K562 (cell line): ENCODE measurements around the gene CSMD2. TPM values are rescaled to one million over a fixed set of nuclear protein-coding genes. Genes with fewer than 3 reads are reported as not detected.

Experiments used
- ATAC-seq: fragments of 200-7000 bp; cut with Tn5 transposase; 3 replicates; pipeline ENCODE4 v1.9.1; 2020; ENCODE audit warnings: moderate library complexity
- BruUV-seq: library from RNA; stranded (reverse); fragments of 400-500 nt; replicated peaks from 2 replicates; lab custom pipeline; 2021; lab: Mats Ljungman, UMichigan
- CTCF ChIA-PET: fragments of 300-600 bp; formaldehyde crosslinking; extraction: SDS; loops from one replicate; lab custom pipeline; 2021; ENCODE audit warnings: low intra/inter-chr PET ratio; lab: Yijun Ruan, JAX
- POLR2A ChIA-PET: fragments of 300-600, 350-650 bp; sonication (Branson Sonifier 250); formaldehyde crosslinking; extraction: SDS; loops from one replicate; lab custom pipeline; 2021; ENCODE audit warnings: antibody characterized with exemption, inconsistent platforms; lab: Yijun Ruan, JAX
- DNase-seq, 4 experiments: peaks; one replicate each; pipeline versions ENCODE4 v3.0.0 to v3.0.0-alpha.2; 2011 to 2018; ENCODE audit warnings: low spot score in 3 of 4, mixed read lengths in 3 of 4; ENCODE audit errors: extremely low read depth in 1 of 4
- FAIRE-seq: peaks from 2 replicates; lab custom pipeline; 2011; peaks lifted over from hg19 to GRCh38; lab: Jason Lieb, UNC
- H2AFZ ChIP-seq: 2 replicates; pipeline ENCODE4 v1.6.0; 2011; ENCODE audit warnings: low read depth, low read length, control low read depth, inconsistent platforms
- H3K27ac ChIP-seq: fragments of 200-600 bp; 3 replicates; pipeline ENCODE4 v1.8.0; 2011; ENCODE audit warnings: low read depth, mild to moderate bottlenecking, control low read depth, inconsistent platforms, low read length, moderate library complexity, mixed read lengths; ENCODE audit errors: extremely low read depth
- H3K27me3 ChIP-seq, 2 experiments: fragments of 300-600 bp in 1 of 2; 2 replicates in 1 of 2; 3 replicates in 1 of 2; pipeline versions ENCODE4 v1.6.0 to v1.8.0; 2011; ENCODE audit warnings: inconsistent platforms in 2 of 2, low read length in 2 of 2, mild to moderate bottlenecking in 1 of 2, mixed read lengths in 1 of 2, moderate library complexity in 1 of 2; ENCODE audit not compliant: control insufficient read depth in 2 of 2, insufficient read depth in 2 of 2
- H3K36me3 ChIP-seq: fragments of 300-600 bp; 3 replicates; pipeline ENCODE4 v1.8.0; 2011; ENCODE audit warnings: mild to moderate bottlenecking, low read length, inconsistent platforms; ENCODE audit not compliant: control insufficient read depth, insufficient read depth
- H3K4me1 ChIP-seq, 2 experiments: fragments of 200-600 bp in 1 of 2; replicated peaks in 1 of 2; 2 replicates in 1 of 2; 3 replicates in 1 of 2; pipeline versions ENCODE4 v1.5.1 to v1.8.0; 2011; ENCODE audit warnings: inconsistent platforms in 2 of 2, low read length in 2 of 2, mild to moderate bottlenecking in 1 of 2, mixed read lengths in 1 of 2, moderate library complexity in 1 of 2; ENCODE audit not compliant: control insufficient read depth in 2 of 2, insufficient read depth in 2 of 2
- H3K4me2 ChIP-seq: 2 replicates; pipeline ENCODE4 v1.6.1; 2011; ENCODE audit warnings: low read length, control low read depth, inconsistent platforms, mixed read lengths; ENCODE audit not compliant: insufficient read depth
- H3K4me3 ChIP-seq: fragments of 200-600 bp; sonication (generic), shearing (Covaris generic); 2 replicates; pipeline ENCODE4 v1.5.1; 2016; ENCODE audit warnings: control low read depth, inconsistent platforms
- H3K79me2 ChIP-seq: fragments of 200-600 bp; 3 replicates; pipeline ENCODE4 v1.8.0; 2011; ENCODE audit warnings: low read length, inconsistent platforms; ENCODE audit not compliant: control insufficient read depth, insufficient read depth
- H3K9ac ChIP-seq, 2 experiments: 2 replicates each; pipeline versions ENCODE4 v1.6.0 to v1.6.1; 2011; ENCODE audit warnings: low read depth in 2 of 2, low read length in 2 of 2, control low read depth in 1 of 2, inconsistent platforms in 1 of 2, mild to moderate bottlenecking in 1 of 2, mixed read lengths in 1 of 2; ENCODE audit not compliant: insufficient read depth in 1 of 2
- H3K9me1 ChIP-seq: one replicate; pipeline ENCODE4 v1.6.0; 2011; ENCODE audit warnings: inconsistent platforms, mild to moderate bottlenecking, low read length, moderate library complexity; ENCODE audit not compliant: control insufficient read depth, insufficient read depth
- H3K9me3 ChIP-seq: replicated peaks from 2 replicates; pipeline ENCODE4 v1.5.1; 2011; ENCODE audit warnings: low read depth, low read length, inconsistent platforms; ENCODE audit not compliant: control insufficient read depth, insufficient read depth
- H4K20me1 ChIP-seq: replicated peaks from 2 replicates; pipeline ENCODE4 v1.6.1; 2011; ENCODE audit warnings: low read length, inconsistent platforms, mixed read lengths; ENCODE audit not compliant: control insufficient read depth, insufficient read depth
- CC2D1A ChIP-seq: fragments of 450-650 bp; IDR thresholded peaks from 2 replicates; pipeline ENCODE4 v1.6.1; 2017; ENCODE audit warnings: mild to moderate bottlenecking
- CHD7 ChIP-seq: fragments of 200-600 bp; sonication (generic); IDR thresholded peaks from one replicate; pipeline ENCODE4 v1.6.1; 2012; ENCODE audit warnings: mild to moderate bottlenecking, low read depth, low read length, inconsistent platforms
- HNRNPUL1 ChIP-seq: fragments of 200-400 bp; formaldehyde crosslinking; IDR thresholded peaks from 2 replicates; pipeline ENCODE4 v1.6.1; 2017; ENCODE audit warnings: low read length
- KAT8 ChIP-seq: fragments of 450-650 bp; IDR thresholded peaks from 2 replicates; pipeline ENCODE4 v1.6.1; 2016; ENCODE audit warnings: low read depth, mild to moderate bottlenecking
- MCM3 ChIP-seq: fragments of 450-650 bp; IDR thresholded peaks from 2 replicates; pipeline ENCODE4 v1.6.1; 2016
- MTA1 ChIP-seq: fragments of 450-650 bp; IDR thresholded peaks from 2 replicates; pipeline ENCODE4 v1.6.1; 2017; ENCODE audit warnings: borderline replicate concordance
- SP2 ChIP-seq: IDR thresholded peaks from 2 replicates; pipeline ENCODE4 v1.6.1; 2011; ENCODE audit warnings: mild to moderate bottlenecking, low read depth, low read length, moderate library complexity; ENCODE audit not compliant: poor library complexity, severe bottlenecking; ENCODE audit errors: extremely low read depth
- ZNF280B ChIP-seq: fragments of 250-450 bp; sonication (Bioruptor Pico); IDR thresholded peaks from 2 replicates; pipeline ENCODE4 v1.5.1; 2021; ENCODE audit warnings: mild to moderate bottlenecking
- WGBS: fragments of 100-300 bp; shearing (Covaris generic); methylation state at CpG from one replicate; pipeline ENCODE4 v1.1.6; 2016; ENCODE audit warnings: low coverage, mixed read lengths; ENCODE audit not compliant: insufficient coverage; ENCODE audit errors: missing lambda C conversion rate; 5-methylcytosine and 5-hydroxymethylcytosine counted together
- in situ Hi-C: fragments of 300-500 bp; cut with MboI; formaldehyde crosslinking; loops from 4 replicates; pipeline ENCODE4 v1.15.0; 2018; ENCODE audit warnings: inconsistent platforms, mixed read lengths
- intact Hi-C: fragments of 100-400 bp; cut with micrococcal nuclease; formaldehyde crosslinking; loops from 2 replicates; pipeline ENCODE4 v1.14.2; 2022
- polyA plus RNA-seq, 8 experiments: library from polyadenylated mRNA; depleted of rRNA in 4 of 8; stranded (reverse) in 5 of 8; unstranded in 3 of 8; fragments of >200 nt; fragmentation: Nextera tagmentation in 2 of 8; fragmentation: Illumina TruSeq in 1 of 8; extraction: Ambion mirVana in 2 of 8; extraction: Trizol in 1 of 8; gene quantifications; 2 replicates each; pipeline versions ENCODE4 v1.2.1 to v1.2.3, GENCODE V29; 2011 to 2014; ENCODE audit warnings: inconsistent platforms in 1 of 8, missing spikeins in 1 of 8
- total RNA-seq, 7 experiments: library from RNA; depleted of rRNA in 6 of 7; stranded (reverse); fragments of >200 nt in 6 of 7; fragmentation: Illumina TruSeq in 2 of 7; extraction: Trizol in 2 of 7; gene quantifications; 2 replicates each; pipeline versions ENCODE4 v1.2.1 to v1.2.3, GENCODE V29; 2011 to 2021; ENCODE audit warnings: low replicate concordance in 1 of 7

The CSMD2 gene
- total and polyA plus RNA-seq, 9 of the 15 experiments (the other 6 are each of a cell fraction or from before 2014, with no cell fraction given): not detected

- Histone ChIP-seq H3K27me3 (no peaks in the 10 kb centered on the region), H3K27ac (no peak overlapping the region), H3K9me1 (no peaks in the 10 kb centered on the region), H3K4me3 (no peak overlapping the region), H3K36me3 (no peaks in the 10 kb centered on the region), H4K20me1 (no peaks in the 10 kb centered on the region), H3K4me2 (no peak overlapping the region), H2AFZ (no peak overlapping the region), H3K79me2 (no peaks in the 10 kb centered on the region), H3K4me1 (no peaks in the 10 kb centered on the region), H3K9ac (no peak overlapping the region), H3K9me3 (no peaks in the 10 kb centered on the region)
- ChIA-PET POLR2A (interaction anchor here (0.6 kb wide), 1 partner anchor 874 kb away, joined by 3 read pairs; no protein-coding TSS in a partner anchor), CTCF (no interaction called here)
- TF ChIP-seq KAT8 (no peak), MCM3 (no peak), CHD7 (no peak), MTA1 (no peak), ZNF280B (CRISPR knock-in tag) (no peak), CC2D1A (no peak), HNRNPUL1 (no peak), SP2 (no peak)
- ATAC-seq (no peak), DNase-seq (no peak), FAIRE-seq (no peak)
- intact Hi-C loops: no loop called here
- no TSS peak for BruUV-seq
- WGBS: under 1% methylated on average over 6 of the region's 6 CpGs
- in situ Hi-C loops: no loop called here
Measured at GRCh38 chr1:33797849-33798248, 367.2 kb downstream of the CSMD2 start.
